ENCODE results near the gene COL11A1.

- TF ChIP-seq, protein P1, sequence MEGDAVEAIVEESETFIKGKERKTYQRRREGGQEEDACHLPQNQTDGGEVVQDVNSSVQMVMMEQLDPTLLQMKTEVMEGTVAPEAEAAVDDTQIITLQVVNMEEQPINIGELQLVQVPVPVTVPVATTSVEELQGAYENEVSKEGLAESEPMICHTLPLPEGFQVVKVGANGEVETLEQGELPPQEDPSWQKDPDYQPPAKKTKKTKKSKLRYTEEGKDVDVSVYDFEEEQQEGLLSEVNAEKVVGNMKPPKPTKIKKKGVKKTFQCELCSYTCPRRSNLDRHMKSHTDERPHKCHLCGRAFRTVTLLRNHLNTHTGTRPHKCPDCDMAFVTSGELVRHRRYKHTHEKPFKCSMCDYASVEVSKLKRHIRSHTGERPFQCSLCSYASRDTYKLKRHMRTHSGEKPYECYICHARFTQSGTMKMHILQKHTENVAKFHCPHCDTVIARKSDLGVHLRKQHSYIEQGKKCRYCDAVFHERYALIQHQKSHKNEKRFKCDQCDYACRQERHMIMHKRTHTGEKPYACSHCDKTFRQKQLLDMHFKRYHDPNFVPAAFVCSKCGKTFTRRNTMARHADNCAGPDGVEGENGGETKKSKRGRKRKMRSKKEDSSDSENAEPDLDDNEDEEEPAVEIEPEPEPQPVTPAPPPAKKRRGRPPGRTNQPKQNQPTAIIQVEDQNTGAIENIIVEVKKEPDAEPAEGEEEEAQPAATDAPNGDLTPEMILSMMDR (IDR thresholded peaks at IDR 0.05) = no peak
- no peak for TF ChIP-seq POLR2A (IDR thresholded peaks at IDR 0.05)
Observed at GRCh38 chr1:102896771-102897170, 211.6 kb downstream of the COL11A1 start.
